GM04504 (cell line): ENCODE results near the gene FAM163B.

Source experiments
- DNase-seq: peaks from one replicate; pipeline ENCODE4 v3.0.0-alpha.2; 2012; ENCODE audit warnings: low read depth

The FAM163B gene

DNA sequence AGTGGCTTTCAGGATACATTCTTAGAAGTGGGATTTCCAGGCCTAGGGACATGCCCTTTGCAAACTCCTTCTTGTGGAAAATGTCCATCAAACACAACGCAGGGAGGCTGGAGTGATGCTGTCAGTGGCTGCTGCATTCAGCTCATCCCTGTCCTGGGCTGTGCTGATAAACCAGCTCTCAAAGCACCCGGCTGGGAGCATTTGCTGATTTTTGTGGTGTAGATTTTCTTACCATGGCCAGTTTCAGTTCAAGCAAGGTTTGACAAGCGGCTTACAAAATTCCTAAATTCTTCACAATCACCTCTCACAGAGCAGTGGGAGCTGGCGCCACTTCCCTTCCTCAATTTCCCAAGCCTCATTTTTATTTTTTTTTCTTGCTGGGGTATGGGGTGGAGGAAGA, 28.2 kb downstream of the FAM163B start:
- DNase-seq, result no peak

DNA sequence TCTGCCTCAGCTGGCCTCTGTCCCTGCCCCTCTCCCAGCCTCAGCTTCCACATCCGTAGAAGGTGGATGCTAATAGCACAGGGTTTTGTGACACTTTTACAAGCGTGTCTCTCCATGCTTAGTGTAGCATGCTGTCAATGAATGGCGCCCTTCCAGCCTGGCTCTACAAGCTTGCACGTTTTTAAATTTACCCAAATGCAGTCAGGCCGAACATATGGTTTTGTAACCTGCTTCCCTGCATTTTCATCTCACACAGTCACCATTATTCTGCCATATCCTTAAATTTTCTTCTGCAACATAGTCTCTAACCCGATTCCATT, 28.8 kb downstream of the FAM163B start:
- no peak for DNase-seq

DNA sequence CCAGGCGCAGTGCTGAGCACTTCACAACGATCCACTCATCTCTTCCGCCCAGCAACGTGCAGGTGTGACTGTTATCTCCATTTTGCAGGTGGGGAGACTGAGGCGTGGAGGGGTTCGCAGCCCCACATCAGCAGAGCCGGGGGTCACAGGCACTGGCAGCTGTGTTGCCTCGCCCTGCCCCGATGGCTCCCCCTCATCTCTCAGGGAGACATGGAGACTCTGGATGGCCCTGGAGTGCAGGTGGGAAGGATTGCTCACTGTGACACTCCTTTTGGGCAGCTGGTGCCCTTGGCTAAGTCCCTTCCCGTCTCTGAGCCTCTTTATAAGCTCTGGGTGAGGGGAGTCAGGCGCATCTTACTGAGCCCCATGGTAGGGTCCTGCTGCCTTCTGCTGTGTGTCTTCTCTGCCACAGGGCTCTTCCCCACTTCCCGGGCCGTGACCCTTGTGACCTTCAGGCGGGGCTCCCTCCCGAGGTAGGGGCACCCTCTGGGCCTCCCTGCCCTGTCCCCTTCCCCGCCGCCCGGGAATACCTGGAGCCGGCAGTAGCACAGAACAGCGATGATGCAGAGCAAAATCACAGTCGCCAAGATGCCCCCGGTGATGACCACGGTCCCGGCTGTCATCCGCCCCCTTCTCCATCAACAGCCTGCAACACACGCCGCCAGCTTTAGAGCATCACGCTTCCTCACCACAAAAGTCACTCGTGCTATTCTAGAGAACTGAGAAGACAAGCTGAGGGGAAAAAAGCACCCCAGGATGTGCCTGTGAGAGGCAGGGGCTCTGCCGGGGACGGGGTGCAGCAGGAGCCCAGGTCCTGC, 29.4 kb downstream of the FAM163B start:
- no peak for DNase-seq

DNA sequence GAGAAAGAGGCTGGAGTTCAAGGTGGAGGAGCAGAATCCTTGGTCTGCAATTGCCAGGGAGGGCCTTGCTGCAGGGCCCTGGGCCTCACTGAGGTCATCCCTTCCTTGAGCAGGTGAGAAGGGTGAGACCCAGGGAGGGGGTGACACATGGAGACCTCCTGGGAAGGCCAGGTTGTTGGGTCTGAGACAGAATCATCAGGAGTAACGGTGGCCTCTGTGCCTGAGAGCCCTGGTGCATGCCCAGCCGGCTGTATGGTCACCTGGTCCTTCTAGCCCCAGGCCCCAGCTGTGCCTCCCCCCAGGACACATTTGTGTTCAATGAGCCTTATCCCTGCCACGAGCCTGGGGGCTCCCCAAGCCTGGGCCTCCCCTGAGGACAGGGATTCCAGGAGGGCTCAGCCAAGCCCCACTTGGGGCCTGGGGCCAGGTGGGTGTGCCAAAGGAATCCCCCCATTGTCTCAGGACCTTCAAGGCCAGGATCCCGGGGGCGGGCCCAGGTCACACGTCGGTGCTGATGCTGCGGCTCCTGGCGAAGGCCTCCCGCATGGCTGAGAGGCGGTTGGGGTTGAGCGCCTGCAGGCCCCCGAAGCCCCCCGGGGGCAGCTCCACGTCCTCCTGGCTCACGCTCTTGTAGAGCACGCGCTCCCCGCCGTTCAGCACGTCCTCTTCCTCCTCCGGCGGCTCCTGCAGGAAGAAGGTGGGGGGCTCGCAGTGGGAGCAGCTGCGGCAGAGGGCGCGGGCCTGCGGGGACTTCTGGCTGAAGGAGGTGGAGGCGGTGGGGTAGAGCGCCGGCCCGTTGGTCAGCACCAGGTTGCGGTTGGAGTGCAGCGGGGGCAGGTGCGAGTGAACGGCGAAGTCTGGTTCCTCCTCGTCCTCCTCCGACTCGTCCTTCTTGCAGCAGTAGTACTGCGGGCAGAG, 30.4 kb downstream of the FAM163B start:
- DNase-seq, result no peak

DNA sequence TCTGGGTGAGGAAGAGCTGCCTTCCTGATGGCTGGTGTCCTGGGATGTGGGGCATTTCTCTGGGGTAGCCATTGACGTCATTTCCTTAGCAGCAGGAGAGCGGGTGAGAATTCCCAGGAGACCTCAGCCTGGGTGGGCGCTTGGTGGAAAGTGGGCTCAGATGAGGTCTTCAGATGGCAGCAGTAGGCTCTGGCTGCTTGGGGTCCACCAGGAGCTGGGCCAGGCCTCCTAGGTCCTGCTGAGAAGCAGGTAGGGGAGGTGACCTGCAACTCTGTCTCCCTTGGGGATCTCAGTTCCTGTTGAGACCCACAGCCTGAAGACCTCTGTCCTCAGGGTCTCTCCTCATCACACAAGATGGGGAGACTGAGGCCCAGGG, 31.5 kb downstream of the FAM163B start:
- DNase-seq, result no peak

DNA sequence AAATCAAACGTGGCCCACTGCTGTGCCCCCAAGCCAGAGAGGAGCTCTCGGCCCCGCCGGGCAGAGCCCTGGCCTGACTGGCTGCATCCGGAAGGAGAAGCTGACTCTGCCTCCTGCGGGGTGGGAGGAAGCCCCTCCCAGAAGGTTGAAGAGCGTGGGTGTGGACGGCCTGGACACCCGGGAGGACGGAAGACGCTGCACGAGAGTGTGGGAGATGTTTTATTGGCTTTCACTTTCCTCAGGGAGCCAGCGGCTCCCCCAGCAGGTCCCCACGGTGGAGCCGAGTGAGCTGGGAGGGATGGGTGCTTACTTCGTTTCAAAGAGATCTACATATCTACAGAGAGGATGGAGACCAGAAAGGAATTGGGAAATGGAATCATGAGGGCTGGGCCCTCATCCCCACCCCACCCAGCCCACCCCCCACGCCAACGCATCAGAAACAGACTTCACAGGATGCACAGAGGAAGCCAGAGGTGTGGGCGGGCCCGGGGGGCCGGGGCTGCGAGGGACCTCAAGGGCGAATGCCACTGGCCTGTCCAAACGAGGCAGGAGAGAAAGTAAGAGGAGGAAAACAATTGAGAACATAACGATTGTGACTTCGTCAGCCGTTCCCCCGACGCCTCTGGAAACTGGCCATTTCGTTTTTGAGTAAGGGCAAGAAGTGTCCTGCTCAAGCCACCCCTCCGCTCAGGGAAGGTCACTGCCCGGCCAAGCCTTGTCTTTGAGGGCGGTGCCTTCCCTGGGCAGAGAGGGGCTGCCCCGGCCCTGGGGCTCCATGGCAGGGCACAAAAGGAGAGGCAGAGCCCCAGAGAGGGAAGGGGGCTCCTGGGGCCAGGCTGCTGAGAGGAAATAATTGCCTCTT, 32.1 kb downstream of the FAM163B start:
- DNase-seq, result no peak

DNA sequence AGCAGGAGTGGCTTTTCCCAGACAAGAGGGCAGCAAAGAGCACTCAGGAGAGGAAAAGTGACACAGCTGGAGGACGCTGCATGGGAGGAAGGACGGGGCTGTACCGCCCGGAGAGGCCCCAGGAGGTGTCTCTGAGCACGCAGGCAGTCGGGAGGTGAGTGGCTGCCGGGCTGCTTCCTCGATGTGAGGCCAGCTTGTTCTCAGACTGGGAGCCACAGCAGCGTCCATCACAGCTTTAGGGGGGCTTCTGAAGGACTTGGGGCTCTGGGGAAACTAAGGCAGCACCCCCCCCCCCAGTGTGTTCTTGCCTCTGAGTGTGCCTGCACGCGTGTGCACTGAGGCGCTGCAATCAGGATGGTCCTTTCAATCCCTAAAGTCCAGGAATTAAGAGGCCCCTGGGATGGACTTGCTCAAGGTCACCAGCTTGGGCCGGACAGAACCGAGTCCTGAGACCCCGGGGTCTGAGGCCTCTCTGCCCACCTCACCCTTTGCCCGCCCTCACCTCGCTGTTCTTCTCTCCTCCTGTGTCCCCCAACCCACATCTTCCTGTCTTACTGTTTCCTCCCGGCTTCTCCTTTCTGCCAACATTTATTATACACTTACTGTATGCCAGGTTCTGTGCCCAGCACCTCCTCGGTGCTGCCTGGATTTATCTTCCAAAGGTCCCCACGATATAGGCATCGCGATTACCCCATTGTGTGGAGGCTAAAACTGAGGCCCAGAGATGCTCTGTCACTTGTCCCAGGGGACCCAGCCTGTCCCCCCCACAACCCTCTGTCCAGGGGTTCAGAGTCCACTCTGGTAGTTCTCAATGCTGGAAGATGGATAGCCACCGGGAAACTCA, 32.9 kb downstream of the FAM163B start:
- no peak for DNase-seq

DNA sequence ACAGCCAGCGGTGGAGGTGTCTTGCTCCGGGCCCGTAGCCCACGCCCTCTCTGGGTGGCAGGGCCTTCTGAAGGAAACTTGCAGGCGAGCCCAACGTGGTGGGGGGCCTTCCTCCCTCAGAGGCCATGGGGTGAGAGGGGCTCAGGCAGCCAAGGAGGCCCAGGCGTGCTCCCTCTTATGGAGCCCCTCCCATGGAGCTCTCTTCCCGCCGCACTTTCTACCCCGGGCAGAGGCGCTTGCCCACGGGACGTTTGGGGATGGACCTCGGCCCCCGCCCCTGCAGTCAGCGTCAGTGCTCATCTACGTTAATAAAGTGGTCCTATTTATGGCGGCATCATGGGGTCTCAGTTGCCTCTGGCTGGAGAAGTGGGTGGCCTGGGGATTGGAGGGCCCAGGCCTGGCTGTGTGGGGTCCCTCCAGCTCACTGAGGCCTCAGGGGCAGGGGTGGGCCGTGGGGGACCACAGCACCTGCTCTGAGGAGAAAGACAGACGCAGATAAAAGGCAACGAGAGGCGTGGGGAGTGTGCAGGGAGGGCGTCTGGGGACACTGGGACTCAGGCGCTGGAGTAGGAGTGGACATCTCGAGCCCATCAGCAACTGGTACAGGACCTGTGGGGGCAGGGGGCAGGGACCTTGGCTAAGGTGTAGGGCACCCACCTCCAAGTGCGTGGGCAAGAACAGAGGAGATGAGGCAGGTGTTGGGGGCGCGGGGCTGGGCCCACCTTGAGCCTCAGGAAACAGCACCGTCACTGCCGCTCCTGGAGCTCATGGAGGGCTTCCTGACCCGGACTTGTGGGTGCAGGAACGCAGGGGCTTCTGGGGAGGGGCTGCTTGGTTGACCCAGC, 33.8 kb downstream of the FAM163B start:
- DNase-seq, result no peak

DNA sequence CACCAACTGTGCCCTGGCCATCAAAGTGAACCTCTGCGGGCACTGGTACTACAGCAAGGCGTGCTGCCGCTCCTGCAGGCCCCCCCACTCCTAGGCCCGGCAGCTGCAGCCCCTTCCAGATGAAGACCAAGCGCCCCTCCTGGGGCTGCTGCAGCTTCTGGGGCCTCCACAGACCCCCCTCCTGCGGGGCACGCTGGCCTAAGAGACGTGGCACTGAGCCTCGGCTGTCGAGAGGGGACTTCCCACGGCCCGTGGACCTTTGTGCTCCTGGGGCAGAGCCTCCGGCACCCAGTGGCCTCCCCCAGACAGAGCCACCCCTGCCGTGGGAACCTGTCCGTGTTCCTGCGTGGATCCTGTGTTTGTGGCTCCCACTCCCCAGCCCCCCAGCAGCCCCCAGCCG, 34.4 kb downstream of the FAM163B start:
- DNase-seq, result no peak

DNA sequence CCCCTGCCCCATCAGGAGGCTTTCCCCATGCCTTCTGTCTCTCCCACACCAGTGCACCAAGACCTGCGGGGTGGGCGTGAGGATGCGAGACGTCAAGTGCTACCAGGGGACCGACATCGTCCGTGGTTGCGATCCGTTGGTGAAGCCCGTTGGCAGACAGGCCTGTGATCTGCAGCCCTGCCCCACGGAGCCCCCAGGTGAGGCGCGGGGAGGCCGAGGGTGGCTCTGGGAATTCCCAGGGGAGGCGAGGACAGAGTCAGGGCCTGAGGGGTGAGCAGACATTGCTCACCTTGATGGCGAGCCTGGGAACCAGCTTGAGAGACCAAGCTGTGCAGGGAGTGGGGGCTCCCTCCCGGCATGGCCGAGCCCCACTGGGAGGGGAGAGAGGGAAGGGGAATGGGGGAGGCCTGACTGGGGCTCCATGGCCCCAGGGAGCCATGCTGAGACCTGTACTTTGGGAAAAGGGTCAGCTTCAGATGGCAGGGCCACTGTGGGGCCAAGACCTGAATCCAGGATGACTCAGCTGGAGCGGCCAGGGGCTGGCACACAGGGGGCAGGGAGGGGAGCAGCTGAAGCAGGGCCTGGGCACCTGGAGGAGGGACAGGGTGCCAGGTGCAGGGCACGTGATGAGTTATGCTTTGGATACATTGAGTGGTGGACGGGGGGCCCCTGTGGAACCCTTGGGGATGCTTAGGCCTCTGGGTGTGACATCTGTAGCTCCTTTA, 35.2 kb downstream of the FAM163B start:
- no peak for DNase-seq

DNA sequence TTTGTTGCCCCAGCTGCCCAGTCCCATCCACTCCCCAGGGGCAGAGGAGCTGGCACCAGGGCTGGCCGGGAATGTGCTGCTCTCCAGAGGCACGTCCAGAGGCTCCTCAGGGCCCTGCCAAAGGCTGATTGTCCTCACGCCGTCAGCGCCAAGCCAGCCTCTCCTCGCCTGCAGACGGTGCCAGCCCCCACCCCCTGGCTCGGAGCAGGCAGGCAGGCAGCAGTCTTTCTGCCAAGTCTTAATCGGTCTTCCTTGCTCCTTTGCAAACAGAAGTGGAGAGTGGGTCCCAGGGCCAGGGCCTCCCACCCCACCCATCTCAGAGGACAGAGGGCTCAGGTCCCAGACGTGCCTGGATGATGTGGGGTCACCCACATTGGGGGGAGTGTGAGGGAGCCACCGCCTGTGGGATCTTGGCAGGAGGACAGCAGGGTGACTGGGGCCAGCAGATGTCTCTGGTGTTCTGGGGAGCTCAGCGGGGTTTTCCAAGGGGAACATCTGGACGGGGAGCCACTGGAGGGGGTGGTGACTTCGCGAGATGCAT, 36.3 kb downstream of the FAM163B start:
- no peak for DNase-seq

DNA sequence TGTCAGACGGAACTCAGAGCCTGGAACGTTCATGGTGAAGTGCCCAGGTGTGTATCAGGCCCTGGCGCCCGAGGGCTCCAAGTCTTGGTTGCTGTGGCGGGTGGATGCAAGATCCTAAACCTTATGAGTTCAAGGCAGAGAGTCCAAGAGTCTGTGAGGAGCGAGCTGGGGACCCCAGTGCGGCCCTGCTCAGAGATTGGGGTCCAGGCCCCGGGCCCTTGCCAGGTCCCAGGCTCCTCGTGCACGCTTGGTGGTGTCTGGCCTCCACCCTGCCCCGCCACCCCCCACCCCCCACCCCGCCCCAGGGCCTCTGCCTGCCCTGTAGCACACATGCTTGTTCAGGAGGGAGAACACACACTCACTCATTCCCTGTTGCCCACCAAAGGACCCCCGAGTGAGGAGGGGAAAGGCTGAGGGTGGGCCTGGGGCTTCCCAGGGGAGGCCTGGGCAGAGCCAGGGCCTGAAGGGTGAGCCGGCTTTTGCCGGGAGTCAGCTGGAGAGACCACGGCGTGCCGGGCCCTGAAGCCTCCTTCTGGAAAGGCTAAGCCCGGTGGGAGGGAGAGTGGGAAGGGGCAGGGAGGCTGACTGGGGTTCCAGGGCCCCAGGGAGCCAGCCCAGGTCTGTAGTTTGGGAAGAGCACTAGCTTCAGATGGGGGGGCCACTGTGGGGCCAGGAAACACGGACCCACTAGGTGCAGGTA, 37.1 kb downstream of the FAM163B start:
- no peak for DNase-seq

DNA sequence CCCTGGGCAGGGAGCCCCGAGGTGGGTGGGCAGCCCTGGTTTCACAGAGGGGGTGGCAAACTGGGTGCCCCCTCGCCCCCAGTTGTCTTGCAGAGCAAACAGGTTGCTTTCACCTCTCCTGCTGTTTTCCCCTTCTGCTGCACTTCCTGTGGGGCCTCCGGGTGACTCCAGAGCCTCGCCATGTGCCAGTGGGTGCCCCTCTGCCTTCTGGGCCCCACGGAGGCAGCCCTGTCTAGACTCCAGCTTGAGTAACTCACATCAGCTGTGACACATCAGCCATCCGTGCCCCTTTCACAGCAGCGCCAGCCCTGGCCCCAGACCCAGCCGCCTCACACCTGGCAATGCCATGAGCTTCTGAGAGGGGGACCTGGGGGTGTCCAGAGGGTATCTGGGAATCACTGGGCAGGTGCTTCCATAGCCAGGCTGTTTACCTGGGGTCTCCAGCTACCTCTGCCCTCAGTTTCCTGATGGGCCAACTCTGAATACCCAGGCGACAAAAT, 37.7 kb downstream of the FAM163B start:
- no peak for DNase-seq

DNA sequence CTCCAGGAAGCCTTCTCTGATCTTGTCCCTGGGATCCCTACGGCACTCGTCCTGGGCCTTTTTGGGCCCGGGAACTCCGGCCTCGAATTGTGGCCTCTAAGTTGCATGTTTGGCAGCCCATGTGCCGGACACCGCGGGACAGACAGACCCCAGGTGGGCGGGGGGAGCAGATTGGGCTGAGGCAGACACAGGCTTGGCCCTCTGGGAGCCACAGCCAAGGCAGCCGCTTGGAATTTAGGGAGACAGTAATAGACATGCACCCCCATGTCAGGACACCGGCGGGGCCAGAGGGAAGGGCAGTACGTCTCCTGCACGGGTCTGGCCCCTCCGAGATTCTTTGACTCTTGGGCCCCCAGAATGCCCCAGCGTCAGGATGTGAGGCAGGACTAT, 38.5 kb downstream of the FAM163B start:
- DNase-seq, result no peak

DNA sequence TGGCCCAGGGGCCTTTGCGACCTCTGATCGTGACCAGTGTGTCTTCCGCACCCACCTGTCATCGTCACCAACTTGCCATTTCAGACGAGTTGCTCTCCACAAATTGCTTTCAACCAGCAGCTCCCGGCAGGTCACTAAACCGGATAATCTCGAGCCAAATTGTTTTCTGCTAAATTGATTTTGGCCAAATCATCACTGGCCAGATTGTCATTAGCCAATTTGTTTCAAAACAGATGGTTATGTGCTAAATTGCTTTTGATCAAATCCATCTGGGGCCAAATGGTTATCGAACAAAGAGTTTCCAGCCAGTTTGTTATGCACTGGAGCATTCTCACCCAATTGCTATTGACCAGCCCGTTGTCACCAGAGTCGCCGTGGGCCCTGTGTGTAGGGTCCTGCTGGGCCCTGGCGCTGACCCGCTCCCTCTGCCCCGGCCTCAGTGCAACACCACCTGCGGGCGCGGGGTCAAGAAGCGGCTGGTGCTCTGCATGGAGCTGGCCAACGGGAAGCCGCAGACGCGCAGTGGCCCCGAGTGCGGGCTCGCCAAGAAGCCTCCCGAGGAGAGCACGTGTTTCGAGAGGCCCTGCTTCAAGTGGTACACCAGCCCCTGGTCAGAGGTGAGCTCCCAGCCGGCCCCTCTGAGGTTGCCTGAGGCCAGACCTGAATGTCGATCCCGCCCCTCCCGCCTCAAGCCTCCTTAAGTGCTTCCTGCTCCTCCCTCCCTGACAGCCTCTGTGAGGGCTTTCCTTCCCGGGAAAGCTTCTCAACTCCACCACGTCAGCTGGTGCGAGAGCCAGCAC, 39.1 kb downstream of the FAM163B start:
- no peak for DNase-seq

DNA sequence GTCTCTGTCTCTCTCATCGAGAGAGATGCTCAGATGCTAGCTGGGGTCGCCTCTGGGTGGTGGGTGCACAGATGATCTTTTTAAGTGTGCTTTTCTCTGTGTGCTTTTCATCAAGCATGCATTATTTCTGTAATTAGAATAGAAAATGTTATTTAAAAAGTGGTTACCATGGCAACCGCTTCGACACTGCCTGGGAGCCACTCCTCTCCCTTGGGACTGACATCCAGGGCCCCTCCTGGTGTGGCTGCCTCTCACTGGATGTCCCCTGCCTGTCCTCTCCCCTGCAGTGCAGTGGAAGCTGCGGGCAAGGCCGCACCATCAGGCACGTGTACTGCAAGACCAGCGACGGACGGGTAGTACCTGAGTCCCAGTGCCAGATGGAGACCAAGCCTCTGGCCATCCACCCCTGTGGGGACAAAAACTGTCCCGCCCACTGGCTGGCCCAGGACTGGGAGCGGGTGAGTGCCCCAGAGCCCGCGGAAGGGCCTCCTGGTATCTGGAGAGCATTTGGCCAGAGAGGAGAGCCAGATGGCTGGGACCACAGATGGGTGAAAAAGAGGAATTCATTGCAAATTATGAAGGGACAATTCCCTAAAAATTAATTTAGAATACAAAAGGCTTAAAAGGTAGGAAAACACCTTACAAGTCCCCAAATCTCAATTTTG, 39.9 kb downstream of the FAM163B start:
- DNase-seq, result no peak

DNA sequence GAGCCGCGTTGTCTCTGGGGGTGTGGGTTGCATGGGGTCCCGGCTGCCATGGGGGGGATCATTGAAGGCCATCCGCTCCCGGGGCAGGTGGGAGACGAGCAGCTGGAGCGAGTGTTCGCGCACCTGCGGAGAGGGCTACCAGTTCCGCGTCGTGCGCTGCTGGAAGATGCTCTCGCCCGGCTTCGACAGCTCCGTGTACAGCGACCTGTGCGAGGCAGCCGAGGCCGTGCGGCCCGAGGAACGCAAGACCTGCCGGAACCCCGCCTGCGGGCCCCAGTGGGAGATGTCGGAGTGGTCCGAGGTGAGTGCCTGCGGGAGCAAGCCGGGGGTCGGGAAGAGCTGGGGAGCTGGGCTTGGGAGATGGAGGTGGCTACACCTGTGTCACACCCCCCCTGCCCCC, 41.0 kb downstream of the FAM163B start:
- DNase-seq, result no peak
